Measurements from ENCODE around the gene MBTPS1.

The MBTPS1 gene

GRCh38 chr16:84048871-84049270, 67.9 kb downstream of the MBTPS1 start:
- Histone ChIP-seq H3K9me3 (ENCODE audit: control insufficient read depth in 1 of 2, low read length in 2 of 2) (no peaks in the 10 kb centered on the region), H3K27ac (ENCODE audit: low read length) (no peak overlapping the region), H3K27me3 (ENCODE audit: low read depth, low read length) (peaks cover under 1% of the 10 kb centered on the region), H3K4me1 (ENCODE audit: control insufficient read depth in 1 of 2, insufficient read depth in 2 of 2, low read length in 2 of 2) (no peaks in the 10 kb centered on the region), H3K4me3 (ENCODE audit: low read depth in 1 of 2, low read length in 2 of 2) (no peak overlapping the region), H3K36me3 (ENCODE audit: control insufficient read depth in 1 of 2, insufficient read depth in 2 of 2, low read length in 2 of 2) (peaks cover 5 to 41% of the 10 kb centered on the region in 2 donors)

GRCh38 chr16:84048270-84048669, 68.5 kb downstream of the MBTPS1 start:
- Histone ChIP-seq H3K4me1 (ENCODE audit: control insufficient read depth in 1 of 2, insufficient read depth in 2 of 2, low read length in 2 of 2) (no peaks in the 10 kb centered on the region), H3K27me3 (ENCODE audit: low read depth, low read length) (peaks cover 4% of the 10 kb centered on the region), H3K36me3 (ENCODE audit: control insufficient read depth in 1 of 2, insufficient read depth in 2 of 2, low read length in 2 of 2) (peaks cover 3 to 35% of the 10 kb centered on the region in 2 donors), H3K4me3 (ENCODE audit: low read depth in 1 of 2, low read length in 2 of 2) (no peak overlapping the region), H3K27ac (ENCODE audit: low read length) (no peak overlapping the region), H3K9me3 (ENCODE audit: control insufficient read depth in 1 of 2, low read length in 2 of 2) (no peaks in the 10 kb centered on the region)

- no peaks in the 10 kb centered on the region for H3K9me3 ChIP-seq (ENCODE audit: control insufficient read depth in 1 of 2, low read length in 2 of 2)
- H3K27me3 ChIP-seq (ENCODE audit: low read depth, low read length), result peaks cover 4% of the 10 kb centered on the region
- peaks cover 0 to 29% of the 10 kb centered on the region in 2 donors for H3K36me3 ChIP-seq (ENCODE audit: control insufficient read depth in 1 of 2, insufficient read depth in 2 of 2, low read length in 2 of 2)
- no peaks in the 10 kb centered on the region for H3K4me1 ChIP-seq (ENCODE audit: control insufficient read depth in 1 of 2, insufficient read depth in 2 of 2, low read length in 2 of 2)
- no peak overlapping the region for H3K4me3 ChIP-seq (ENCODE audit: low read depth in 1 of 2, low read length in 2 of 2)
- H3K27ac ChIP-seq (ENCODE audit: low read length), result no peak overlapping the region
Observed at GRCh38 chr16:84047626-84048025, 69.1 kb downstream of the MBTPS1 start.

GRCh38 chr16:84047206-84047605, 69.5 kb downstream of the MBTPS1 start:
- H3K27me3 ChIP-seq (ENCODE audit: low read depth, low read length), result peaks cover 4% of the 10 kb centered on the region
- H3K27ac ChIP-seq (ENCODE audit: low read length), result no peak overlapping the region
- H3K4me3 ChIP-seq (ENCODE audit: low read depth in 1 of 2, low read length in 2 of 2), result no peak overlapping the region
- no peaks in the 10 kb centered on the region for H3K9me3 ChIP-seq (ENCODE audit: control insufficient read depth in 1 of 2, low read length in 2 of 2)
- H3K4me1 ChIP-seq (ENCODE audit: control insufficient read depth in 1 of 2, insufficient read depth in 2 of 2, low read length in 2 of 2), result no peaks in the 10 kb centered on the region
- peaks cover 0 to 24% of the 10 kb centered on the region in 2 donors for H3K36me3 ChIP-seq (ENCODE audit: control insufficient read depth in 1 of 2, insufficient read depth in 2 of 2, low read length in 2 of 2)

- H3K36me3 ChIP-seq (ENCODE audit: control insufficient read depth in 1 of 2, insufficient read depth in 2 of 2, low read length in 2 of 2), result peaks cover 0 to 21% of the 10 kb centered on the region in 2 donors
- no peak overlapping the region for H3K27ac ChIP-seq (ENCODE audit: low read length)
- H3K4me3 ChIP-seq (ENCODE audit: low read depth in 1 of 2, low read length in 2 of 2), result no peak overlapping the region
- H3K27me3 ChIP-seq (ENCODE audit: low read depth, low read length), result peaks cover 4% of the 10 kb centered on the region
- no peaks in the 10 kb centered on the region for H3K9me3 ChIP-seq (ENCODE audit: control insufficient read depth in 1 of 2, low read length in 2 of 2)
- H3K4me1 ChIP-seq (ENCODE audit: control insufficient read depth in 1 of 2, insufficient read depth in 2 of 2, low read length in 2 of 2), result no peaks in the 10 kb centered on the region
Observed at GRCh38 chr16:84045818-84046470, 70.8 kb downstream of the MBTPS1 start.

- no peak overlapping the region for H3K27ac ChIP-seq (ENCODE audit: low read length)
- peaks cover 0 to 15% of the 10 kb centered on the region in 2 donors for H3K36me3 ChIP-seq (ENCODE audit: control insufficient read depth in 1 of 2, insufficient read depth in 2 of 2, low read length in 2 of 2)
- peaks cover 8% of the 10 kb centered on the region for H3K27me3 ChIP-seq (ENCODE audit: low read depth, low read length)
- H3K4me1 ChIP-seq (ENCODE audit: control insufficient read depth in 1 of 2, insufficient read depth in 2 of 2, low read length in 2 of 2), result no peaks in the 10 kb centered on the region
- no peak overlapping the region for H3K4me3 ChIP-seq (ENCODE audit: low read depth in 1 of 2, low read length in 2 of 2)
- no peaks in the 10 kb centered on the region for H3K9me3 ChIP-seq (ENCODE audit: control insufficient read depth in 1 of 2, low read length in 2 of 2)
Observed at GRCh38 chr16:84045001-84045817, 71.5 kb downstream of the MBTPS1 start.

GRCh38 chr16:84044118-84044488, 72.6 kb downstream of the MBTPS1 start:
- H3K27ac ChIP-seq (ENCODE audit: low read length), result no peak overlapping the region
- H3K4me3 ChIP-seq (ENCODE audit: low read depth in 1 of 2, low read length in 2 of 2), result no peak overlapping the region
- H3K4me1 ChIP-seq (ENCODE audit: control insufficient read depth in 1 of 2, insufficient read depth in 2 of 2, low read length in 2 of 2), result no peaks in the 10 kb centered on the region
- no peaks in the 10 kb centered on the region for H3K9me3 ChIP-seq (ENCODE audit: control insufficient read depth in 1 of 2, low read length in 2 of 2)
- H3K27me3 ChIP-seq (ENCODE audit: low read depth, low read length), result peaks cover 9% of the 10 kb centered on the region
- peaks cover 0 to 7% of the 10 kb centered on the region in 2 donors for H3K36me3 ChIP-seq (ENCODE audit: control insufficient read depth in 1 of 2, insufficient read depth in 2 of 2, low read length in 2 of 2)

GRCh38 chr16:84043486-84044117, 73.1 kb downstream of the MBTPS1 start:
- H3K36me3 ChIP-seq (ENCODE audit: control insufficient read depth in 1 of 2, insufficient read depth in 2 of 2, low read length in 2 of 2), result peaks cover 0 to 7% of the 10 kb centered on the region in 2 donors
- no peaks in the 10 kb centered on the region for H3K4me1 ChIP-seq (ENCODE audit: control insufficient read depth in 1 of 2, insufficient read depth in 2 of 2, low read length in 2 of 2)
- H3K4me3 ChIP-seq (ENCODE audit: low read depth in 1 of 2, low read length in 2 of 2), result no peak overlapping the region
- no peaks in the 10 kb centered on the region for H3K9me3 ChIP-seq (ENCODE audit: control insufficient read depth in 1 of 2, low read length in 2 of 2)
- peaks cover 9% of the 10 kb centered on the region for H3K27me3 ChIP-seq (ENCODE audit: low read depth, low read length)
- no peak overlapping the region for H3K27ac ChIP-seq (ENCODE audit: low read length)

GRCh38 chr16:84042879-84043485, 73.8 kb downstream of the MBTPS1 start:
- H3K27ac ChIP-seq (ENCODE audit: low read length), result no peak overlapping the region
- H3K4me1 ChIP-seq (ENCODE audit: control insufficient read depth in 1 of 2, insufficient read depth in 2 of 2, low read length in 2 of 2), result no peaks in the 10 kb centered on the region
- peaks cover 0 to 7% of the 10 kb centered on the region in 2 donors for H3K36me3 ChIP-seq (ENCODE audit: control insufficient read depth in 1 of 2, insufficient read depth in 2 of 2, low read length in 2 of 2)
- H3K9me3 ChIP-seq (ENCODE audit: control insufficient read depth in 1 of 2, low read length in 2 of 2), result no peaks in the 10 kb centered on the region
- no peak overlapping the region for H3K4me3 ChIP-seq (ENCODE audit: low read depth in 1 of 2, low read length in 2 of 2)
- peaks cover 9% of the 10 kb centered on the region for H3K27me3 ChIP-seq (ENCODE audit: low read depth, low read length)

- H3K4me1 ChIP-seq (ENCODE audit: control insufficient read depth in 1 of 2, insufficient read depth in 2 of 2, low read length in 2 of 2), result no peaks in the 10 kb centered on the region
- no peaks in the 10 kb centered on the region for H3K9me3 ChIP-seq (ENCODE audit: control insufficient read depth in 1 of 2, low read length in 2 of 2)
- peaks cover 9% of the 10 kb centered on the region for H3K27me3 ChIP-seq (ENCODE audit: low read depth, low read length)
- H3K36me3 ChIP-seq (ENCODE audit: control insufficient read depth in 1 of 2, insufficient read depth in 2 of 2, low read length in 2 of 2), result peaks cover 0 to 2% of the 10 kb centered on the region in 2 donors
- H3K27ac ChIP-seq (ENCODE audit: low read length), result no peak within 1 kb of the TSS
- no peak within 1 kb of the TSS for H3K4me3 ChIP-seq (ENCODE audit: low read depth in 1 of 2, low read length in 2 of 2)
Observed at GRCh38 chr16:84042308-84042878, 74.3 kb downstream of the MBTPS1 start, which contains the start of gene SLC38A8. SLC38A8 (minus strand) TSS chr16:84042795; CDS start chr16:84042157, 638 bp downstream.

- Histone ChIP-seq H3K36me3 (ENCODE audit: control insufficient read depth in 1 of 2, insufficient read depth in 2 of 2, low read length in 2 of 2) (no peaks in the 10 kb centered on the region), H3K27me3 (ENCODE audit: low read depth, low read length) (peaks cover 9% of the 10 kb centered on the region), H3K4me3 (ENCODE audit: low read depth in 1 of 2, low read length in 2 of 2) (no peak overlapping the region), H3K4me1 (ENCODE audit: control insufficient read depth in 1 of 2, insufficient read depth in 2 of 2, low read length in 2 of 2) (no peaks in the 10 kb centered on the region), H3K27ac (ENCODE audit: low read length) (no peak overlapping the region), H3K9me3 (ENCODE audit: control insufficient read depth in 1 of 2, low read length in 2 of 2) (no peaks in the 10 kb centered on the region)
Observed at GRCh38 chr16:84041881-84042280, 74.9 kb downstream of the MBTPS1 start.

Measured in muscle layer of duodenum (tissue), 2 donors.